ENCODE results near the gene SH2D2A. TPM values are rescaled to one million over a fixed set of nuclear protein-coding genes. Genes with fewer than 3 reads are reported as not detected.

SH2D2A gene
- total RNA-seq, 4 donors from 2014 or later = 6.0 TPM; not detected in 3

- no peak overlapping the region for H3K4me3 ChIP-seq
- H3K27me3 ChIP-seq = no peaks in the 10 kb centered on the region
- H3K4me1 ChIP-seq = peaks cover 4 to 20% of the 10 kb centered on the region in 2 donors
- no peaks in the 10 kb centered on the region for H3K9me3 ChIP-seq
- no peak for DNase-seq
- H3K27ac ChIP-seq = peak overlapping the region in 1 of 2 donors; percentile 66
- intact Hi-C loops (cut with DNase I; ENCODE audit: low total_unique reads) = no loop called here
- TF ChIP-seq POLR2A (IDR thresholded peaks at IDR 0.05) (no peak), CTCF (IDR thresholded peaks at IDR 0.05) (no peak)
- H3K36me3 ChIP-seq = no peaks in the 10 kb centered on the region
These were observed 12.6 kb downstream of the SH2D2A start for GRCh38 chr1:156804026-156804425.

GRCh38 chr1:156803086-156803851 lies 13.4 kb downstream of the SH2D2A start:
- no peaks in the 10 kb centered on the region for H3K36me3 ChIP-seq
- no peak overlapping the region for H3K4me3 ChIP-seq
- intact Hi-C loops (cut with DNase I; ENCODE audit: low total_unique reads) = no loop called here
- H3K27ac ChIP-seq = no peak overlapping the region
- no peaks in the 10 kb centered on the region for H3K27me3 ChIP-seq
- peaks cover 5 to 20% of the 10 kb centered on the region in 2 donors for H3K4me1 ChIP-seq
- no peaks in the 10 kb centered on the region for H3K9me3 ChIP-seq
- DNase-seq = no peak
- TF ChIP-seq CTCF (IDR thresholded peaks at IDR 0.05) = no peak
- no peak for TF ChIP-seq POLR2A (IDR thresholded peaks at IDR 0.05)

GRCh38 chr1:156802421-156802935 lies 14.2 kb downstream of the SH2D2A start:
- Histone ChIP-seq H3K36me3 (no peaks in the 10 kb centered on the region), H3K27ac (peak overlapping the region in 1 of 2 donors; percentile 18), H3K9me3 (no peaks in the 10 kb centered on the region), H3K4me3 (no peak overlapping the region), H3K27me3 (no peaks in the 10 kb centered on the region), H3K4me1 (peaks cover 9 to 20% of the 10 kb centered on the region in 2 donors)
- DNase-seq = no peak
- TF ChIP-seq CTCF (IDR thresholded peaks at IDR 0.05) = no peak
- no peak for TF ChIP-seq POLR2A (IDR thresholded peaks at IDR 0.05)
- intact Hi-C loops (cut with DNase I; ENCODE audit: low total_unique reads) = no loop called here

- Histone ChIP-seq H3K36me3 (no peaks in the 10 kb centered on the region), H3K27me3 (no peaks in the 10 kb centered on the region), H3K9me3 (no peaks in the 10 kb centered on the region), H3K4me3 (no peak overlapping the region), H3K4me1 (peaks cover 9 to 15% of the 10 kb centered on the region in 2 donors), H3K27ac (peak overlapping the region; percentile 18 to 42)
- TF ChIP-seq POLR2A (IDR thresholded peaks at IDR 0.05) (no peak), CTCF (IDR thresholded peaks at IDR 0.05) (peak; percentile 30 to 74 (median 44))
- peak; percentile 68 to 80 for DNase-seq
- intact Hi-C loops (cut with DNase I; ENCODE audit: low total_unique reads) = no loop called here
These were observed 15.1 kb downstream of the SH2D2A start for GRCh38 chr1:156801409-156802121.

Data from uterus (tissue), 4 donors.